ENCODE measurements around the gene ZDHHC18. TPM values are rescaled to one million over a fixed set of nuclear protein-coding genes. Genes with fewer than 3 reads are reported as not detected.

Gene ZDHHC18
- total RNA-seq, 2 experiments from 2014 or later = 18.2 to 19.5 TPM

- no peak for TF ChIP-seq CTCF (conservative IDR thresholded peaks at IDR 0.05; ENCODE audit: low read length)
- TF ChIP-seq EZH2phosphoT487 (IDR thresholded peaks at IDR 0.05; ENCODE audit: borderline replicate concordance, low read depth, low read length) = no peak
- BruUV-seq (replicated peaks) = no TSS peak
- CTCF ChIA-PET (ENCODE audit: unreplicated experiment) = no interaction called here
These were observed 12.1 kb upstream of the ZDHHC18 start for GRCh38 chr1:26814377-26814776.

GRCh38 chr1:26814893-26815292, 11.6 kb upstream of the ZDHHC18 start:
- H3K36me3 ChIP-seq (ENCODE audit: insufficient read depth, low read length) = no peaks in the 10 kb centered on the region
- H3K4me3 ChIP-seq (ENCODE audit: low read depth, low read length, poor library complexity, severe bottlenecking) = no peak overlapping the region
- ChIA-PET POLR2A (interaction anchor here (0.7 kb wide), 1 partner anchor 237 kb away, joined by 3 read pairs; no protein-coding TSS in a partner anchor), CTCF (ENCODE audit: unreplicated experiment) (no interaction called here)
- H4K20me1 ChIP-seq (ENCODE audit: insufficient read depth, low read length) = no peaks in the 10 kb centered on the region
- H3K9me2 ChIP-seq (ENCODE audit: insufficient read depth, low read length) = no peaks in the 10 kb centered on the region
- peaks cover under 1% of the 10 kb centered on the region for H3K4me1 ChIP-seq (ENCODE audit: insufficient read depth, low read length, poor library complexity, severe bottlenecking)
- BruUV-seq (replicated peaks) = no TSS peak
- H3K9me3 ChIP-seq (ENCODE audit: low read length) = no peaks in the 10 kb centered on the region
- H3K27ac ChIP-seq (ENCODE audit: low read depth, low read length, poor library complexity, severe bottlenecking) = no peak overlapping the region
- no peak for DNase-seq (ENCODE audit: low spot score)
- H3K79me2 ChIP-seq (ENCODE audit: insufficient read depth, low read depth, low read length) = no peaks in the 10 kb centered on the region
- intact Hi-C loops (cut with micrococcal nuclease; ENCODE audit: unreplicated experiment) = no loop called here
- no peak for TF ChIP-seq CTCF (conservative IDR thresholded peaks at IDR 0.05; ENCODE audit: low read length)
- no peak for TF ChIP-seq EZH2phosphoT487 (IDR thresholded peaks at IDR 0.05; ENCODE audit: borderline replicate concordance, low read depth, low read length)
- no peak overlapping the region for H3K4me2 ChIP-seq (ENCODE audit: low read length)
- H2AFZ ChIP-seq (ENCODE audit: low read length) = no peak overlapping the region

More at GRCh38 chr1:26814377-26814776, 12.1 kb upstream of the ZDHHC18 start:
- no peak overlapping the region for H2AFZ ChIP-seq (ENCODE audit: low read length)
- no peak overlapping the region for H3K4me2 ChIP-seq (ENCODE audit: low read length)
- POLR2A ChIA-PET = interaction anchor here (0.7 kb wide), 1 partner anchor 236 kb away, joined by 3 read pairs; no protein-coding TSS in a partner anchor
- no peaks in the 10 kb centered on the region for H3K9me2 ChIP-seq (ENCODE audit: insufficient read depth, low read length)
- H3K9me3 ChIP-seq (ENCODE audit: low read length) = no peaks in the 10 kb centered on the region
- intact Hi-C loops (cut with micrococcal nuclease; ENCODE audit: unreplicated experiment) = no loop called here
- no peak for DNase-seq (ENCODE audit: low spot score)
- H3K79me2 ChIP-seq (ENCODE audit: insufficient read depth, low read depth, low read length) = no peaks in the 10 kb centered on the region
- no peaks in the 10 kb centered on the region for H4K20me1 ChIP-seq (ENCODE audit: insufficient read depth, low read length)
- no peak overlapping the region for H3K4me3 ChIP-seq (ENCODE audit: low read depth, low read length, poor library complexity, severe bottlenecking)
- H3K4me1 ChIP-seq (ENCODE audit: insufficient read depth, low read length, poor library complexity, severe bottlenecking) = no peaks in the 10 kb centered on the region
- H3K27ac ChIP-seq (ENCODE audit: low read depth, low read length, poor library complexity, severe bottlenecking) = no peak overlapping the region
- no peaks in the 10 kb centered on the region for H3K36me3 ChIP-seq (ENCODE audit: insufficient read depth, low read length)

- Histone ChIP-seq H2AFZ (ENCODE audit: low read length) (peak overlapping the region; percentile 70; the same call in 1 of the 2 replicates), H3K9me2 (ENCODE audit: insufficient read depth, low read length) (no peaks in the 10 kb centered on the region), H4K20me1 (ENCODE audit: insufficient read depth, low read length) (no peaks in the 10 kb centered on the region), H3K36me3 (ENCODE audit: insufficient read depth, low read length) (no peaks in the 10 kb centered on the region), H3K4me1 (ENCODE audit: insufficient read depth, low read length, poor library complexity, severe bottlenecking) (peaks cover 31% of the 10 kb centered on the region), H3K79me2 (ENCODE audit: insufficient read depth, low read depth, low read length) (no peaks in the 10 kb centered on the region), H3K4me2 (ENCODE audit: low read length) (peak overlapping the region; percentile 54), H3K27ac (ENCODE audit: low read depth, low read length, poor library complexity, severe bottlenecking) (peak overlapping the region; percentile 83), H3K4me3 (ENCODE audit: low read depth, low read length, poor library complexity, severe bottlenecking) (peak overlapping the region; percentile 20), H3K9me3 (ENCODE audit: low read length) (no peaks in the 10 kb centered on the region)
- intact Hi-C loops (cut with micrococcal nuclease; ENCODE audit: unreplicated experiment) = no loop called here
- POLR2A ChIA-PET = interaction anchor here (0.6 to 2.1 kb wide), 11 partner anchors 9 to 129 kb away, joined by 3 to 19 read pairs (median 4); no protein-coding TSS in a partner anchor
- peak; percentile 89 for DNase-seq (ENCODE audit: low spot score)
- CTCF ChIA-PET (ENCODE audit: unreplicated experiment) = interaction anchor here (0.6 to 1.6 kb wide), 3 partner anchors 13 to 128 kb away, joined by 3 to 9 read pairs (median 3); no protein-coding TSS in a partner anchor
- BruUV-seq (replicated peaks) = no TSS peak
- TF ChIP-seq EZH2phosphoT487 (IDR thresholded peaks at IDR 0.05; ENCODE audit: borderline replicate concordance, low read depth, low read length) (no peak), CTCF (conservative IDR thresholded peaks at IDR 0.05; ENCODE audit: low read length) (peak; percentile 82)
These were observed 5.7 kb upstream of the ZDHHC18 start for GRCh38 chr1:26820784-26821269.

Data from OCI-LY7 (cell line).